ENCODE data around the gene NCL. TPM values are rescaled to one million over a fixed set of nuclear protein-coding genes. Genes with fewer than 3 reads are reported as not detected.

NCL gene
- total RNA-seq, 1 donor: 167 TPM

GRCh38 chr2:231455890-231456289, 8.4 kb downstream of the NCL start:
- no peak overlapping the region for H3K4me3 ChIP-seq (ENCODE audit: low read depth, low read length)
- DNase-seq (ENCODE audit: low read depth): no peak
- TF ChIP-seq CTCF (IDR thresholded peaks at IDR 0.05; ENCODE audit: insufficient read depth, low read length): no peak

GRCh38 chr2:231455222-231455621, 9.1 kb downstream of the NCL start:
- TF ChIP-seq CTCF (IDR thresholded peaks at IDR 0.05; ENCODE audit: insufficient read depth, low read length): no peak

GRCh38 chr2:231454361-231454791, 9.9 kb downstream of the NCL start:
- no peak overlapping the region for H3K4me3 ChIP-seq (ENCODE audit: low read depth, low read length)
- TF ChIP-seq CTCF (IDR thresholded peaks at IDR 0.05; ENCODE audit: insufficient read depth, low read length): no peak
- DNase-seq (ENCODE audit: low read depth): no peak

More at GRCh38 chr2:231455222-231455621, 9.1 kb downstream of the NCL start:
- DNase-seq (ENCODE audit: low read depth): no peak
- no peak overlapping the region for H3K4me3 ChIP-seq (ENCODE audit: low read depth, low read length)

- H3K4me3 ChIP-seq (ENCODE audit: low read depth, low read length): no peak overlapping the region
- no peak for DNase-seq (ENCODE audit: low read depth)
- TF ChIP-seq CTCF (IDR thresholded peaks at IDR 0.05; ENCODE audit: insufficient read depth, low read length): no peak
These were observed 11.3 kb downstream of the NCL start for GRCh38 chr2:231452799-231453508.

GRCh38 chr2:231450548-231450989, 13.7 kb downstream of the NCL start:
- no peak for DNase-seq (ENCODE audit: low read depth)
- H3K4me3 ChIP-seq (ENCODE audit: low read depth, low read length): no peak overlapping the region
- no peak for TF ChIP-seq CTCF (IDR thresholded peaks at IDR 0.05; ENCODE audit: insufficient read depth, low read length)

- H3K4me3 ChIP-seq (ENCODE audit: low read depth, low read length): no peak overlapping the region
- no peak for DNase-seq (ENCODE audit: low read depth)
- TF ChIP-seq CTCF (IDR thresholded peaks at IDR 0.05; ENCODE audit: insufficient read depth, low read length): no peak
These were observed 14.7 kb downstream of the NCL start for GRCh38 chr2:231449503-231450054.
